Loucy (cell line): Measurements from ENCODE around the gene KCNMA1.

Experiments used
- H2AFZ ChIP-seq: fragments of 200-600 bp; sonication (generic); 2 replicates; pipeline ENCODE4 v1.6.0; 2016; ENCODE audit warnings: antibody characterized with exemption, mild to moderate bottlenecking, low read length, moderate library complexity
- H3F3A ChIP-seq: fragments of 200-600 bp; 2 replicates; pipeline ENCODE4 v1.6.0; 2016; ENCODE audit warnings: antibody characterized with exemption, low read depth, mild to moderate bottlenecking
- H3K27me3 ChIP-seq: fragments of 200-600 bp; sonication (generic); 2 replicates; pipeline ENCODE4 v1.6.1; 2014; ENCODE audit warnings: low read length, mild to moderate bottlenecking; ENCODE audit not compliant: insufficient read depth, poor library complexity, severe bottlenecking
- H3K36me3 ChIP-seq: fragments of 200-600 bp; sonication (generic); 2 replicates; pipeline ENCODE4 v1.6.1; 2016; ENCODE audit warnings: low read length; ENCODE audit not compliant: insufficient read depth
- H3K4me1 ChIP-seq: fragments of 200-600 bp; sonication (generic); 2 replicates; pipeline ENCODE4 v1.5.1; 2014; ENCODE audit warnings: low read length, mild to moderate bottlenecking; ENCODE audit not compliant: insufficient read depth, poor library complexity, severe bottlenecking
- H3K4me2 ChIP-seq: fragments of 200-600 bp; sonication (generic); 2 replicates; pipeline ENCODE4 v1.6.0; 2014; ENCODE audit warnings: antibody characterized with exemption, low read length, low read depth, mild to moderate bottlenecking; ENCODE audit not compliant: poor library complexity, severe bottlenecking
- H3K4me3 ChIP-seq: fragments of 200-600 bp; sonication (generic); 2 replicates; pipeline ENCODE4 v1.5.1; 2014; ENCODE audit warnings: low read length, mild to moderate bottlenecking, mixed read lengths; ENCODE audit not compliant: poor library complexity, severe bottlenecking
- H3K79me2 ChIP-seq: fragments of 200-600 bp; sonication (generic); 2 replicates; pipeline ENCODE4 v1.6.1; 2014; ENCODE audit warnings: low read length; ENCODE audit not compliant: insufficient read depth
- H3K9ac ChIP-seq: fragments of 200-600 bp; sonication (generic); 2 replicates; pipeline ENCODE4 v1.6.0; 2014; ENCODE audit warnings: mild to moderate bottlenecking, low read depth, low read length, moderate library complexity; ENCODE audit not compliant: poor library complexity, severe bottlenecking
- H3K9me2 ChIP-seq: fragments of 200-600 bp; sonication (generic); replicated peaks from 2 replicates; pipeline ENCODE4 v1.6.1; 2016; ENCODE audit warnings: low read depth, low read length, mixed read lengths
- H3K9me3 ChIP-seq: fragments of 200-600 bp; sonication (generic); 2 replicates; pipeline ENCODE4 v1.6.1; 2014; ENCODE audit warnings: mild to moderate bottlenecking, antibody characterized with exemption, low read length, low read depth; ENCODE audit not compliant: insufficient read depth
- H4K20me1 ChIP-seq: fragments of 200-600 bp; sonication (generic); 2 replicates; pipeline ENCODE4 v1.6.0; 2014; ENCODE audit warnings: antibody characterized with exemption, low read length, mild to moderate bottlenecking; ENCODE audit not compliant: insufficient read depth, poor library complexity, severe bottlenecking
- CTCF ChIP-seq: fragments of 200-600 bp; sonication (generic); conservative IDR thresholded peaks from 2 replicates; pipeline ENCODE4 v1.5.1; 2014; ENCODE audit warnings: mild to moderate bottlenecking, antibody characterized with exemption, low read length
- EZH2phosphoT487 ChIP-seq: fragments of 200-600 bp; IDR thresholded peaks from 2 replicates; pipeline ENCODE4 v1.6.1; 2018; ENCODE audit warnings: antibody characterized with exemption, mild to moderate bottlenecking, moderate library complexity, borderline replicate concordance

KCNMA1 gene

GRCh38 chr10:77125231-77125630, 512.4 kb downstream of the KCNMA1 start:
- H3K36me3 ChIP-seq: no peaks in the 10 kb centered on the region
- H3K4me3 ChIP-seq: no peak overlapping the region
- H3K9me3 ChIP-seq: no peaks in the 10 kb centered on the region
- no peaks in the 10 kb centered on the region for H4K20me1 ChIP-seq
- H3K79me2 ChIP-seq: no peaks in the 10 kb centered on the region
- no peak overlapping the region for H3K9ac ChIP-seq
- H3K4me1 ChIP-seq: peaks cover 8% of the 10 kb centered on the region
- H3K4me2 ChIP-seq: no peak overlapping the region
- H3K9me2 ChIP-seq: no peaks in the 10 kb centered on the region
- no peak overlapping the region for H2AFZ ChIP-seq
- no peaks in the 10 kb centered on the region for H3K27me3 ChIP-seq
- no peaks in the 10 kb centered on the region for H3F3A ChIP-seq
- TF ChIP-seq CTCF (no peak), EZH2phosphoT487 (no peak)

- Histone ChIP-seq H3K9ac (no peak overlapping the region), H3K27me3 (no peaks in the 10 kb centered on the region), H3K4me3 (no peak overlapping the region), H3K36me3 (no peaks in the 10 kb centered on the region), H3K9me2 (no peaks in the 10 kb centered on the region), H2AFZ (no peak overlapping the region), H3K9me3 (no peaks in the 10 kb centered on the region), H3K4me1 (peaks cover 14% of the 10 kb centered on the region), H4K20me1 (no peaks in the 10 kb centered on the region), H3K4me2 (no peak overlapping the region), H3F3A (no peaks in the 10 kb centered on the region), H3K79me2 (no peaks in the 10 kb centered on the region)
- TF ChIP-seq CTCF (no peak), EZH2phosphoT487 (no peak)
Measured at GRCh38 chr10:77123330-77123729, 514.3 kb downstream of the KCNMA1 start.

GRCh38 chr10:77121829-77122228, 515.8 kb downstream of the KCNMA1 start:
- no peak overlapping the region for H3K4me2 ChIP-seq
- peaks cover 15% of the 10 kb centered on the region for H3K4me1 ChIP-seq
- H3K4me3 ChIP-seq: no peak overlapping the region
- TF ChIP-seq EZH2phosphoT487 (no peak), CTCF (no peak)
- no peaks in the 10 kb centered on the region for H4K20me1 ChIP-seq
- H3K9me2 ChIP-seq: no peaks in the 10 kb centered on the region
- no peaks in the 10 kb centered on the region for H3K79me2 ChIP-seq
- H3K36me3 ChIP-seq: no peaks in the 10 kb centered on the region
- no peaks in the 10 kb centered on the region for H3K27me3 ChIP-seq
- no peak overlapping the region for H3K9ac ChIP-seq
- no peaks in the 10 kb centered on the region for H3K9me3 ChIP-seq
- no peaks in the 10 kb centered on the region for H3F3A ChIP-seq
- H2AFZ ChIP-seq: no peak overlapping the region
